H9 (cell line): Measurements from ENCODE around the gene PCDH9. TPM values are rescaled to one million over a fixed set of nuclear protein-coding genes. Genes with fewer than 3 reads are reported as not detected.

Experiments
- DNase-seq: peaks from one replicate; pipeline ENCODE4 v3.0.0-alpha.2; 2017
- H2AFZ ChIP-seq: one replicate; pipeline ENCODE4 v1.6.1; 2013; ENCODE audit warnings: mild to moderate bottlenecking, low read length, control low read depth, moderate library complexity
- H2AK5ac ChIP-seq: 2 replicates; pipeline ENCODE4 v1.6.1; 2013; ENCODE audit warnings: low read length, control low read depth, mixed read lengths; ENCODE audit not compliant: insufficient read length
- H2BK120ac ChIP-seq: one replicate; pipeline ENCODE4 v1.6.1; 2013; ENCODE audit warnings: low read depth, mild to moderate bottlenecking, low read length, control low read depth, inconsistent platforms; ENCODE audit not compliant: poor library complexity, severe bottlenecking
- H2BK12ac ChIP-seq: 2 replicates; pipeline ENCODE4 v1.6.1; 2013; ENCODE audit warnings: low read length, control low read depth, mixed read lengths, low read depth; ENCODE audit not compliant: insufficient read length
- H2BK15ac ChIP-seq: 2 replicates; pipeline ENCODE4 v1.6.1; 2013; ENCODE audit warnings: low read depth, low read length, control low read depth
- H2BK20ac ChIP-seq: one replicate; pipeline ENCODE4 v1.6.1; 2013; ENCODE audit warnings: low read depth, mild to moderate bottlenecking, low read length, control low read depth, inconsistent platforms; ENCODE audit not compliant: poor library complexity, severe bottlenecking
- H2BK5ac ChIP-seq: 2 replicates; pipeline ENCODE4 v1.6.1; 2013; ENCODE audit warnings: low read length, control low read depth, mixed read lengths; ENCODE audit not compliant: insufficient read length
- H3K14ac ChIP-seq: 2 replicates; pipeline ENCODE4 v1.6.1; 2013; ENCODE audit warnings: low read length, control low read depth; ENCODE audit not compliant: insufficient read depth
- H3K18ac ChIP-seq: 2 replicates; pipeline ENCODE4 v1.6.1; 2013; ENCODE audit warnings: low read depth, mild to moderate bottlenecking, mixed read lengths, low read length, control low read depth; ENCODE audit not compliant: insufficient read length
- H3K23ac ChIP-seq: 2 replicates; pipeline ENCODE4 v1.6.1; 2013; ENCODE audit warnings: low read length, control low read depth, mixed read lengths, low read depth; ENCODE audit not compliant: insufficient read length
- H3K23me2 ChIP-seq: 2 replicates; pipeline ENCODE4 v1.6.1; 2013; ENCODE audit warnings: low read depth, mild to moderate bottlenecking, mixed read lengths, low read length, control low read depth; ENCODE audit not compliant: insufficient read length, poor library complexity, severe bottlenecking
- H3K27ac ChIP-seq: 2 replicates; pipeline ENCODE4 v1.5.1; 2013; ENCODE audit warnings: low read length, control low read depth, mixed read lengths, low read depth; ENCODE audit not compliant: insufficient read length
- H3K27me3 ChIP-seq: 2 replicates; pipeline ENCODE4 v1.6.1; 2013; ENCODE audit warnings: low read length, control low read depth, inconsistent platforms; ENCODE audit not compliant: insufficient read depth
- H3K4ac ChIP-seq: 2 replicates; pipeline ENCODE4 v1.6.1; 2013; ENCODE audit warnings: low read depth, mild to moderate bottlenecking, control low read depth, inconsistent platforms, low read length, moderate library complexity
- H3K4me1 ChIP-seq: 2 replicates; pipeline ENCODE4 v1.6.1; 2013; ENCODE audit warnings: low read length, control low read depth, inconsistent platforms; ENCODE audit not compliant: insufficient read depth
- H3K4me2 ChIP-seq: 2 replicates; pipeline ENCODE4 v1.6.1; 2013; ENCODE audit warnings: low read length, control low read depth, mixed read lengths; ENCODE audit not compliant: insufficient read length, insufficient read depth
- H3K56ac ChIP-seq: 2 replicates; pipeline ENCODE4 v1.6.1; 2013; ENCODE audit warnings: low read depth, mild to moderate bottlenecking, mixed read lengths, low read length, control low read depth; ENCODE audit not compliant: insufficient read length
- H3K79me1 ChIP-seq: 2 replicates; pipeline ENCODE4 v1.6.1; 2013; ENCODE audit warnings: low read depth, mild to moderate bottlenecking, moderate library complexity, low read length, control low read depth, inconsistent platforms; ENCODE audit not compliant: insufficient read depth, poor library complexity, severe bottlenecking
- H3K79me2 ChIP-seq: 2 replicates; pipeline ENCODE4 v1.6.1; 2013; ENCODE audit warnings: low read length, control low read depth, inconsistent platforms; ENCODE audit not compliant: insufficient read depth
- H3K9ac ChIP-seq: 2 replicates; pipeline ENCODE4 v1.6.1; 2013; ENCODE audit warnings: low read length, control low read depth, mixed read lengths; ENCODE audit not compliant: insufficient read length; ENCODE audit errors: extremely low read depth
- H3K9me3 ChIP-seq: one replicate; pipeline ENCODE4 v1.6.1; 2013; ENCODE audit warnings: low read depth, low read length, inconsistent platforms; ENCODE audit not compliant: control insufficient read depth
- H3T11ph ChIP-seq: one replicate; pipeline ENCODE4 v1.6.1; 2013; ENCODE audit warnings: mild to moderate bottlenecking, low read length, control low read depth, inconsistent platforms
- H4K20me1 ChIP-seq: one replicate; pipeline ENCODE4 v1.6.1; 2013; ENCODE audit not compliant: control insufficient read depth, insufficient read length, insufficient read depth
- H4K5ac ChIP-seq: 2 replicates; pipeline ENCODE4 v1.6.1; 2013; ENCODE audit warnings: low read depth, mild to moderate bottlenecking, mixed read lengths, low read length, control low read depth; ENCODE audit not compliant: insufficient read length
- H4K8ac ChIP-seq: replicated peaks from 2 replicates; pipeline ENCODE4 v1.6.1; 2013; ENCODE audit warnings: low read length, control low read depth, mixed read lengths, low read depth; ENCODE audit not compliant: insufficient read length
- H4K91ac ChIP-seq: 2 replicates; pipeline ENCODE4 v1.6.1; 2013; ENCODE audit warnings: low read depth, mild to moderate bottlenecking, moderate library complexity, mixed read lengths, low read length, control low read depth; ENCODE audit not compliant: insufficient read length
- H3K27ac Mint-ChIP-seq, 3 experiments: 2 replicates in 2 of 3; 3 replicates in 1 of 3; pipeline ENCODE4 v1.8.0; 2020 to 2021; ENCODE audit warnings: mixed read lengths in 3 of 3, mild to moderate bottlenecking in 1 of 3, moderate library complexity in 1 of 3
- H3K27me3 Mint-ChIP-seq: 2 replicates; pipeline ENCODE4 v1.8.0; 2021; ENCODE audit warnings: low read depth, mild to moderate bottlenecking, moderate library complexity, mixed read lengths
- H3K36me3 Mint-ChIP-seq, 3 experiments: 2 replicates in 2 of 3; 3 replicates in 1 of 3; pipeline ENCODE4 v1.8.0; 2020 to 2021; ENCODE audit warnings: low read depth in 3 of 3, mixed read lengths in 3 of 3; ENCODE audit not compliant: insufficient read depth in 1 of 3
- H3K4me1 Mint-ChIP-seq, 2 experiments: 2 replicates each; pipeline ENCODE4 v1.8.0; 2020; ENCODE audit warnings: mixed read lengths in 2 of 2
- H3K4me3 Mint-ChIP-seq, 2 experiments: 2 replicates in 1 of 2; 3 replicates in 1 of 2; pipeline ENCODE4 v1.8.0; 2020 to 2021; ENCODE audit warnings: mild to moderate bottlenecking in 2 of 2, mixed read lengths in 2 of 2, moderate library complexity in 1 of 2
- H3K9me3 Mint-ChIP-seq, 2 experiments: 2 replicates in 1 of 2; 3 replicates in 1 of 2; pipeline ENCODE4 v1.8.0; 2020; ENCODE audit warnings: mild to moderate bottlenecking in 2 of 2, mixed read lengths in 2 of 2, moderate library complexity in 1 of 2
- CTCF ChIP-seq: fragments of 200-600 bp; sonication (generic); conservative IDR thresholded peaks from 3 replicates; pipeline ENCODE4 v1.8.0; 2021; ENCODE audit warnings: antibody characterized with exemption, mild to moderate bottlenecking
- WGBS: extraction: QIAGEN DNeasy Blood & Tissue Kit; methylation state at CpG from one replicate; pipeline ENCODE4 v1.1.7; 2013; ENCODE audit warnings: missing lambda C conversion rate, low lambda C conversion rate, mixed read lengths; ENCODE audit not compliant: insufficient read length; ENCODE audit errors: extremely low coverage; 5-methylcytosine and 5-hydroxymethylcytosine counted together
- total RNA-seq: library from RNA; stranded (reverse); gene quantifications from 2 replicates; pipeline ENCODE4 v1.2.1, GENCODE V29; 2021

Gene PCDH9
- total RNA-seq, 1 experiment from 2014 or later: 0.11 TPM

DNA sequence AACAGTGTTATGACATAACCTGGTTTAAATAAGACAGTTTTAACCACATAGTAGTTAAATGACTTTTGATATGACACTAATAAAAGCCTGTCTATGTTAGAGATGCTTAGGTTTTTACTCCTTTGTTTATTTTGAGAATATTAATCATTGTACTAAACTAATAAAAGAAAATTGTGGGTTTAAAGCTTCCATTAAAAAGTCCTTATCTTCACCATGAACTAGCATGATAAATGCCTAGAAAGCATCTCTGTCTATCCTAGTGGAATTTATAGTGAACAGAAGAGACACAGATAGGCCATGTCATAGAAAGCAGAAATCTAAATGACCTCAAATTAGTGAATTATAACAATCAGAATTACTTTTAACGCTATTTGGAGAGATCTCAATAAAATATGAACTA, 255.2 kb downstream of the PCDH9 start:
- H3K56ac ChIP-seq: no peak overlapping the region
- no peak overlapping the region for H2AK5ac ChIP-seq
- H3K4ac ChIP-seq: no peak overlapping the region
- no CpG with 5 or more reads among the region's 1 CpG for WGBS
- no peak overlapping the region for H3K18ac ChIP-seq
- H2AFZ ChIP-seq: no peak overlapping the region
- Mint-ChIP-seq H3K9me3 (no peaks in the 10 kb centered on the region), H3K27me3 (no peaks in the 10 kb centered on the region), H3K36me3 (no peaks in the 10 kb centered on the region), H3K4me3 (no peak overlapping the region), H3K27ac (no peak overlapping the region), H3K4me1 (peaks cover 7 to 13% of the 10 kb centered on the region in 2 experiments)
- H3K79me1 ChIP-seq: no peaks in the 10 kb centered on the region
- peaks cover 2% of the 10 kb centered on the region; the same call in 1 of the 2 replicates for H3K4me1 ChIP-seq
- H3K23me2 ChIP-seq: no peaks in the 10 kb centered on the region
- H3K23ac ChIP-seq: no peak overlapping the region
- H2BK120ac ChIP-seq: no peak overlapping the region
- no peak overlapping the region for H4K5ac ChIP-seq
- H3T11ph ChIP-seq: no peak overlapping the region
- no peak overlapping the region for H2BK15ac ChIP-seq
- H4K20me1 ChIP-seq: no peaks in the 10 kb centered on the region
- no peak overlapping the region for H2BK20ac ChIP-seq
- H4K91ac ChIP-seq: no peak overlapping the region
- no peak overlapping the region for H3K14ac ChIP-seq
- no peaks in the 10 kb centered on the region for H3K79me2 ChIP-seq
- TF ChIP-seq CTCF: no peak
- no peak overlapping the region for H3K27ac ChIP-seq
- H2BK12ac ChIP-seq: no peak overlapping the region
- H2BK5ac ChIP-seq: no peak overlapping the region
- no peak overlapping the region for H4K8ac ChIP-seq
- H3K4me2 ChIP-seq: no peak overlapping the region
- no peaks in the 10 kb centered on the region for H3K9me3 ChIP-seq
- no peak overlapping the region for H3K9ac ChIP-seq
- DNase-seq: no peak
- H3K27me3 ChIP-seq: no peaks in the 10 kb centered on the region
